Gastroesophageal sphincter (tissue), 3 donors: ENCODE results near the gene ANKFY1.

Experiments used
- EP300 ChIP-seq: sonication (generic); formaldehyde crosslinking; IDR thresholded peaks from one replicate; pipeline ENCODE4 v1.6.1; 2017; ENCODE audit warnings: antibody characterized with exemption, mild to moderate bottlenecking
- TF ChIP-seq, protein P1 (sequence below), 4 experiments: fragments of 200-600 bp in 2 of 4; fragments of 450-650 bp in 2 of 4; sonication (generic) in 1 of 4; IDR thresholded peaks; one replicate each; pipeline ENCODE4 v1.5.1; 2017 to 2019; ENCODE audit warnings: antibody characterized with exemption in 4 of 4, mild to moderate bottlenecking in 2 of 4, moderate library complexity in 2 of 4

- TF ChIP-seq, protein P1, sequence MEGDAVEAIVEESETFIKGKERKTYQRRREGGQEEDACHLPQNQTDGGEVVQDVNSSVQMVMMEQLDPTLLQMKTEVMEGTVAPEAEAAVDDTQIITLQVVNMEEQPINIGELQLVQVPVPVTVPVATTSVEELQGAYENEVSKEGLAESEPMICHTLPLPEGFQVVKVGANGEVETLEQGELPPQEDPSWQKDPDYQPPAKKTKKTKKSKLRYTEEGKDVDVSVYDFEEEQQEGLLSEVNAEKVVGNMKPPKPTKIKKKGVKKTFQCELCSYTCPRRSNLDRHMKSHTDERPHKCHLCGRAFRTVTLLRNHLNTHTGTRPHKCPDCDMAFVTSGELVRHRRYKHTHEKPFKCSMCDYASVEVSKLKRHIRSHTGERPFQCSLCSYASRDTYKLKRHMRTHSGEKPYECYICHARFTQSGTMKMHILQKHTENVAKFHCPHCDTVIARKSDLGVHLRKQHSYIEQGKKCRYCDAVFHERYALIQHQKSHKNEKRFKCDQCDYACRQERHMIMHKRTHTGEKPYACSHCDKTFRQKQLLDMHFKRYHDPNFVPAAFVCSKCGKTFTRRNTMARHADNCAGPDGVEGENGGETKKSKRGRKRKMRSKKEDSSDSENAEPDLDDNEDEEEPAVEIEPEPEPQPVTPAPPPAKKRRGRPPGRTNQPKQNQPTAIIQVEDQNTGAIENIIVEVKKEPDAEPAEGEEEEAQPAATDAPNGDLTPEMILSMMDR (IDR thresholded peaks at IDR 0.05), result no peak
- no peak for TF ChIP-seq EP300
These were observed 43.6 kb upstream of the ANKFY1 start for GRCh38 chr17:4307179-4307930.
